ENCODE measurements around the gene OSCAR. TPM values are rescaled to one million over a fixed set of nuclear protein-coding genes. Genes with fewer than 3 reads are reported as not detected.

The OSCAR gene
- total and polyA plus RNA-seq, 2 of the 13 experiments (the other 11 are each of a cell fraction or from before 2014, with no cell fraction given) = 1.9 TPM; not detected in 1

- TF ChIP-seq ZNF746 (CRISPR knock-in tag; IDR thresholded peaks at IDR 0.05) (no peak), ZHX2 (IDR thresholded peaks at IDR 0.05; ENCODE audit: low read depth) (no peak), ZHX2 (CRISPR knock-in tag; IDR thresholded peaks at IDR 0.05; ENCODE audit: borderline replicate concordance) (no peak), CHCHD3 (CRISPR knock-in tag; IDR thresholded peaks at IDR 0.05) (no peak), RXRA (CRISPR knock-in tag; IDR thresholded peaks at IDR 0.05) (no peak), ZNF841 (CRISPR knock-in tag; IDR thresholded peaks at IDR 0.05; ENCODE audit: borderline replicate concordance) (no peak), ZZZ3 (CRISPR knock-in tag; IDR thresholded peaks at IDR 0.05; ENCODE audit: borderline replicate concordance) (no peak), TMF1 (CRISPR knock-in tag; IDR thresholded peaks at IDR 0.05; ENCODE audit: low read depth) (no peak), ZNF772 (CRISPR knock-in tag; IDR thresholded peaks at IDR 0.05) (0 out of 2 replicates have a peak, but pooled peaks have one; percentile 9), ZNF292 (CRISPR knock-in tag; IDR thresholded peaks at IDR 0.05; ENCODE audit: borderline replicate concordance, low read depth) (no peak; the same call in 1 of the 2 replicates), KLF11 (CRISPR knock-in tag; IDR thresholded peaks at IDR 0.05) (no peak), KDM6A (CRISPR knock-in tag; IDR thresholded peaks at IDR 0.05; ENCODE audit: low read depth) (no peak), DNMT3B (CRISPR knock-in tag; conservative IDR thresholded peaks at IDR 0.05) (no peak), ZNF30 (CRISPR knock-in tag; IDR thresholded peaks at IDR 0.05) (no peak), ZNF547 (CRISPR knock-in tag; IDR thresholded peaks at IDR 0.05) (peak; percentile 5; the same call in 1 of the 2 replicates), IRF1 (CRISPR knock-in tag; IDR thresholded peaks at IDR 0.05; ENCODE audit: low read depth) (no peak), POGK (CRISPR knock-in tag; conservative IDR thresholded peaks at IDR 0.05) (no peak), SMAD9 (CRISPR knock-in tag; IDR thresholded peaks at IDR 0.05) (no peak), ZNF101 (CRISPR knock-in tag; IDR thresholded peaks at IDR 0.05; ENCODE audit: borderline replicate concordance, low read depth) (no peak), POLR2AphosphoS5 (IDR thresholded peaks at IDR 0.05; ENCODE audit: low read depth, low read length) (peak; percentile 93), DMAP1 (CRISPR knock-in tag; IDR thresholded peaks at IDR 0.05) (no peak; the same call in 1 of the 2 replicates), HNRNPL (IDR thresholded peaks at IDR 0.05; ENCODE audit: low read depth, low read length) (0 out of 2 replicates have a peak, but pooled peaks have one; percentile 24), HES4 (CRISPR knock-in tag; IDR thresholded peaks at IDR 0.05; ENCODE audit: borderline replicate concordance) (no peak)
These were observed 36.5 kb upstream of the OSCAR start (continued) for GRCh38 chr19:54136864-54137698.
